Measurements from ENCODE around the gene DDX6.
"Not testable (repeated sequence)": the region's sequence is repeated elsewhere in the genome, so short reads cannot be mapped to it uniquely, and the experiment has no call there.

Gene DDX6

DNA sequence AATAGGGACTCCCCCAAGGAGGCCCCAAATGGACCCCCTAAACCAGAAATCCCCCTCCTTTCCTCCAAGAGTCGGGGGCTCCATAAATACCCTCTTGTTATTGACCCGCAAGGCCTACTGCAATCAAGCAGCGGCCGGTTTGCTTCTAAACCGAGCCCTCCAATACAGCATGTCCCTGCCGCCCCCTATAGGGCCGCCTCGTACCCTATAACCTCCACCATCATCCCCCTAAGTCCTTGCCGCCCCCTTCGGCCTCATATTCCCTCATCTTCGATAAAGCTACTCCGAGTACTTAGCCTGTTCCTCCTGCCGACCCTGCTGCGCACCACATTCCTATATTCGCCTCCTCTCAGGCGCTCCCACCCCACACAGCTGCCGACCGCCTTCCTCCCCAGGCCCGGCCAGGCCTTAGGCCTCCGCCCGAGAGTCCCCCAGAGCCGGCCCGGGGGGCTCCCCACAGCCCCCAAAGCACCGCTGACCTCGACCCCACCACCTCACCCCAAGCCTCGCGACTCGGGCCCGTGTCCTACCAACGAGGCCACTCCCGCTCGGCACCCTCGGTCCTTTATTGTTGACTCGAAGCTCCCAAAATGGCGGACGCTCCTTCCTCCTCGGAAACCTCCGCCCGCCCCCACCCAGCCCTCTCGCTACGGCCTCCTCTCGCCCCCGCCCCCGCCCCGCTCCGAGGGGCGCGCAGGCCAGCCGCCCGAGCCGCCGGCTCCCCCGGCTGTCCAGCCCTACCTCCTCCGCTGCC, 430 bp downstream of the DDX6 start:
- peak; percentile 29 for DNase-seq

DNA sequence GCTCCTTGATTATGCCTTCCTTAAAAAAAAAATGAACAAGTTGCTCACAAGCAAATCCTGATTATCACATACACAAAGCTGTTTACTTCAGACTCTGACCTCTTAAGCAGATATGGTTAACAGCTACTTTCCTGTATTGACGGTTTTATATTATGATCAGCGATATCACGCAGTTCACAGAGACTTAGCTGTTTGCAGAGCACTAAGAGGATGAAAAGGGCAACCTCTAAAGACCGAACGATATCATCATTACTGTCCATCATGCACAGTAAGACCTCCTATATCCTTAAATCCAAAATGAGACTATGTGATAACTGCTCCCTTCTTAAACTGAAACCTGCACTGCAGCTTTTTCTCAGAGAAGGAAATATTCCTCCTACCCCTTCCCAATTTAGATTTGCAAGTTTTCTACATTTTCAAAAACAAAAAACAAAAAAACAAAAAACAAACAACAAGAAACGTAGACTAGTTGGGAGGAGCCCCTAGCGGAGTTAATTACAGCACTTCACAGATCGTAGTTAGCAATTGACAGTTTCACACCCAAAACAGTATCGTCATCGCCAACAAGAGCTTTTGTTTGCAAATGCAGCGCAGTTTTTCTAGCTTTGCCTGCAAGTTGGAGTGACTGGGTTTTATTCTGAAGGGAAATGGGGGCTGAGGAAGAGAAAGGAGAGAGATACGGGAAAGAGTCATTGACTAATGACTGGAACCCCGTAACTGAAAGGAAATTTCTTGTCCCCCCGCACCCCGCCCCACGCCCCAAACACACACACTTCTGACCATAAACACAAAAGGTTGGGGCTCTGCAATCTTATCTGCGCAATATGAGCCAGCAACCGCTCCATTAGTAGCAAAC, 1.2 kb downstream of the DDX6 start:
- DNase-seq = no peak

DNA sequence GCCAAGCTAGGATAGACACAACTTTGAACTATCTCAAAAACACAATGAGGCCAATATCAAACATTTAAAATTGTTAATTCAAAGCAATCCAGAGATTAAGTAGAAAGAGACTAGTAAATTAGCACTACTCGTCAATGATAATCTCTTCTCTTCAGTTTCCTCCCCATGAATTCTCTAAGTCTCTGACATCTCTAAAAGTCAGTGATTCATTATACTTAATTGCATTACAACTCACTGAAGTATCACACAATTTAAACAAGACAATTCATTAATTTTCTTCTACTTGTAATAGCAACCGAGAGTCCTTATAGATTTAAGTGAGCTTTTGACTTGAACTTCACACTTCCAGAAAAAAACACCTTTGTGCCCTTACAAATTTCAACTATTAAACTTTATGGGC, 4.3 kb downstream of the DDX6 start:
- no peak for DNase-seq

DNA sequence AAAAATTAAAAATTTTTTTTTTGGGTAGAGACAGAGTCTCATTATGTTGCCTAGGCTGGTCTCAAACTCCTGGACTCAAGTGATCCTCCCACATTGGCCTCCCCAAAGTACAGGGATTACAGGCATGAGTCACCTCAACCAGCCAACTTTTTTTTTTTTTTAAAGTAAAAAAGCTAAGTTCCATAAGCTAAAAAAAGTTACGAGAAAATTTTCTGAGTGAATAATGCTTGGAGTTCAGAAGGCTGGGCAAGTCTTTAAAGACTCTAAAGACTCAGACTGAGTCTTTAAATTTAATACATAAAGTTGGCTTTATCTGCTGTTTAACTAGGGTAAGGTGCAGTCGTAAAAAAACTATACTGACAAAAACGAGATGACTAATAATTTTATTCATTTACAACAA, 5.6 kb downstream of the DDX6 start:
- DNase-seq = no peak

DNA sequence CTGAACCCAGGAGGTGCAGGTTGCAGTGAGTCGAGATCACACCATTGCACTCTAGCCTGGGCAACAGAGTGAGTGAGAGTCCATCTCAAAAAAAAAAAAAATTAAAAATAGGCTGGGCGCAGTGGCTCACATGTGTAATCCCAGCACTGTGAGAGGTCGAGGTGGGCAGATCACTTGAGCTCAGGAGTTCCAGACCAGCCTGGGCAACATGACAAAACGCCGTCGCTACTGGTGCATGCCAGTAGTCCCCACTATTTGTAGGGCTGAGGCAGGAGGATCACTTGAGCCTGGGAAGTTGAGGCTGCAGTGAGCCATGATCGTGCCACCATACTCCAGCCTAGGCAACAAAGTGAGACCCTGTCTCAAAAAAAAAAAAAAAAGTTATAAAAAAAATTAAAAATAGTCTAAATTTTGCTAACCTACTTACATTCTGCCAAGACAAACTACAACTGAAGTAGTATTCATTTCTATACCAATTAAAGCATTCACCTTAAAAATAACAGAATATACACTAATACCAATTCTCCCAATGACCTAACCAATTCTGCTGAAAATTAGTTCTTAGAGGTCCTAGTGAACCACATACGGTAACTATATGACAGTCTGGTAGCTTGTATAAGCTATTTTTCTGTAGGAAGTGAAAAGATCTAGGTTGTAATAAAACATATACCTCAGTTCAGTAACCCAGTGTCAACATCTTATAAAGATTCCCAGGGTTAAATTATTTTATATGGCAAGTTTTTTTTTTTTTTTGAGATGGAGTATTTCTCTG, 7.1 kb downstream of the DDX6 start:
- DNase-seq = no peak

DNA sequence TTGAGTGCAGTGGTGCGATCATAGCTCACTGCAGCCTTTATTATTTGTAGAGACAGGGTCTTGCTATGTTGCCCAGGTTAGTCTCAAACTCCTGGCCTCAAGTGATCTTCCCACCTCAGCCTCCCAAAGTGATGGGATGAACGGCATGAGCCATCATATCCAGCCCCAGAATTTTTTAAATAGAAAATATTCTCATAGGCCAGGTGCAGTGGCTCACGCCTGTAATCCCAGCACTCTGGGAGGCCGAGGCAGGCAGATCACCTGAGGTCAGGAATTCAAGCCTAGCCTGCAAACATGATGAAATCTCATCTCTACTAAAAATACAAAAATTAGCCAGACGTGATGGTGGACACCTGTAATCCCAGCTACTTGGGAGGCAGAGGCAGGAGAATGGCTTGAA, 7.6 kb downstream of the DDX6 start:
- not testable (repeated sequence) for DNase-seq

DNA sequence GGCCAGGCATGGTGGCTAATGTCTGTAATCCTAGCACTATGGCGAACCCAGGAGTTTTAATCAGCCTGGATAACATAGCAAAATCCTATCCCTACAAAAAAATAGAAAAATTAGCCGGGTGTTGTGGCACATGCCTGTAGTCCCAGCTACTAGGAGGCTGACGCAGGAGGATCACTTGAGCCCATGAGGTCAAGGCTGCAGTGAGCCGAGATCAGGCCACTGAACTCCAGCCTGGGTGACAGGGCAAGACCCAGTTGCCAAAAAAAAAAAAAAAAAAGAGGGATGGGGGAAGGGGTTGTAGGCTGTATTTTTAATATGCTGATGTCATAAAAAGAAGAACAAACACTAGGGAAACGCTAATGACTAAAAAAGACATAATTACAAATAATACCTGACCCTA, 12.1 kb downstream of the DDX6 start:
- DNase-seq = no peak

DNA sequence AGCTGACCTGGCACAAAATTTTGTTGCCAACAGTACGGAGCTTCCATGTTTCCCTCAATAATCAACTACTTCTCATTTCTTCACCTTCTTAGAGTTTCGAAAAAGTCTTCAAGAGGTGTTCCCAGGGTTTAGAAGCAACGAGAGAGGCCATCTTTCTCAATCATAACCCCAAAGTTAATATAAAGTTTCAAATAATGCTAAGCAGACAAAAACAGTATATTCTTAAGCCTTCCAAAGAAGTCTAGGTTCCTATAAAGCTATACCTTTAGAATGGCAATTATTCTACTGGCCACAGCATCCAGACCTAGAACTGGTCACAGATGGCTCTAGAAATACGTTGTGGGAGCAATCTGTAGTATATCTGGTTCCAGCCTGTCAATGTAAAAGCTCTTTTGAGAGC, 16.9 kb downstream of the DDX6 start:
- DNase-seq = no peak

DNA sequence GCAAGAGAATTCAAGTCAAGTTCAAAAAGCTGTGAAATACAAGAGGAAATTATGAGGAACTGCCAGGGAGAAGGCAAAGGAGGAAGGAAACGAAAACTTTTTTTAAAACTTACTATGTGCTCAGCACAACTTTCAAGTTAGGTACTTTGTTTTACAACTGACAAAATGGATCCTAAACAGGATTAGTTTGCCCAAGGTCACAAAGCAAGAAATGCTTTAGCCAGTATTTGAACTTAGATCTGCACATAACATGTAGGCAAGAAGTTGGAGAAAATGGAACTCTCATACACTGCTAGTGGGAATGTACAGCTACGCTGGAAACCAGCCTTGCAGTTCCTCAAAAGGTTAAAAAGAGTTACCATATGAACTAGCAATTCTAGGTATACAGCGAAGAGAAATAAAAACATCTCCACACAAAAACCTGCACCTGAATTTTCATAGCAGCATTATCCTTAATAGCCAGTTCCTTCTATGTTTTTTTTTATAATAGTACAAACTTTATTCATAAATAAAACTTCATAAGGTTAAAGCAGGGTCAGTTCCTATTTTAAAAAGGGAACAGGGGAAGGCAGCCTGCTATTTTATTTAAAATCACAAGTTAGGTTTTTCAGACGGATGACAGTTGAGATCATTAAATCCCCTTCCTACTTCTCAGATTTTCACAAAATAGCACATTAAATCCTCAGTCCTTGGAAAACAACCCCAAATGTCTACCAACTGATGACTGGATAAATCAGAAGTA, 19.2 kb downstream of the DDX6 start:
- no peak for DNase-seq

DNA sequence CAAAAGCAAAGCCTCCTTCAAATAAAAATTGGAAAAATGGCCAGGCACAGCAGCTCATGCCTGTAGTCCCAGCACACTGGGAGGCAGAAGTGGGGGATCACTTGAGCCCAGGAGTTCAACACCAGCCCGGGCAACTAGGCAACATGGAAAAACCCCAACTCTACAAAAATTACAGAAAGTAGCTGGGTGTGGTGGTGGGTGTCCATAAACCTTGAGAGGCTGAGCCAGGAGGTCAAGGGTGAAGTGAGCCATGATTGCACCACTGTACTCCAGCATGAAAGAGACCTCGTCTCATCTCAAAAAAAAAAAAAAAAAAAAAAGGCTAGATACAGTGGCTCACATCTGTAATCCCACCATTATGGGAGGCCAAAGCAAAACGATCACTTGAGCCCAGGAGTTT, 22.3 kb downstream of the DDX6 start:
- DNase-seq = no peak

DNA sequence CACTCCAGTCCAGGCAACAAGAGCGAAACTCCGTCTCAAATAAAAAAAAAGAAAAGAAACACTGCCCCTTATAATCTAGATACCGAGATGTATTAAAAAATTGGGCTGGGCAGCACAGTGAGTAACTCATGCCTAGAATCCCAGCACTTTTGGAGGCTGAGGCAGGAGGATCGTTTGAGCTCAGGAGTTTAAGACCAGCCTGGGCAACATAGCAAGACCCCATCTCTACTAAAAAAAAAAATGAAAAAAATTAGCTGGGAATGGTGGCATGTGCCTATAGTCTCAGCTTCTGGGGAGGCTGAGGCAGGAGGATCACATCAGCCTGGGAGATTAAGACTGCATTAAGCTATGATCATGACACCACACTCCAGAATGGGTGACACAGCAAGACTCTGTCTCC, 24.9 kb downstream of the DDX6 start:
- no peak for DNase-seq

DNA sequence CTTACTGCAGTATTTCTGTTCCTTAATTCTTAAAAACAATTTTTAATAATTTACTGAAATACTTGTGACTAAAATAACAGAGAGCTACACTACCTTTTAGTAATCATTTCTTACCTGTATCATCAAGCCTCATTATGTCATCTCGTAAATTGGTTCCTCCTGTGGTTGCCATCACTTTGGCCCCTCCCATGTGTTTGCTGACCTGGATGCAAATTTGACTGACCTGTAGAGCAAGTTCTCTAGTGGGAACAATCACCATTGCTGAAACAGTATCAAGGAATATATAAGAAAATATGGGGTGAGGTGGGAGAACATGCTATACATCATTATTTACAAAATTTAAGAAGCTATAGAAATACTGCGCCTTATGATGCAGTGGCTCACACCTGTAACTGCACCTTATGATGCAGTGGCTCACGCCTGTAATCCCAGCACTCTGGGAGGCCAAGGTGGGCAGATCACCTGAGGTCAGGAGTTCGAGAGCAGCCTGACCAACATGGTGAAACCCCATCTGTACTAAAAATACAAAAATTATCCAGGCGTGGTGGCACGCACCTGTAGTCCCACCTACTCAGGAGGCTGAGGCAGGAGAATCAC, 25.8 kb downstream of the DDX6 start:
- DNase-seq = not testable (repeated sequence)

DNA sequence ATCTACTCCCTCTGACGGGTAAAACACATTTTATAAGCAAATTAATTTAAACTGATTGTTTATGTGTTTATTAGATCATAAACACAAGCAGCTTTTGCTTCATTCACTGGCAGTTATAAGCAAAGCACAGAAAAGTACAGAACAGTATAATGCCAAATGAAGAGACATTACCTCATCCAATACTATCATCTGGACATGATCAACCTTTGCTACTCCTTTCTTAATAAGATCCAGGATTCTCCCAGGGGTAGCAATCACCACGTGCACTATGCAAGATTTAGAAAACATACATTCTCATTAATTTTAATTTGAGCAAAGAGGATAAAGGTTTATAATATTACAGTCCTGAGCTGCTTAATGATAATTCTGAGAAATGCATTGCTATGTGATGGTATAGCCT, 27.9 kb downstream of the DDX6 start:
- no peak for DNase-seq

DNA sequence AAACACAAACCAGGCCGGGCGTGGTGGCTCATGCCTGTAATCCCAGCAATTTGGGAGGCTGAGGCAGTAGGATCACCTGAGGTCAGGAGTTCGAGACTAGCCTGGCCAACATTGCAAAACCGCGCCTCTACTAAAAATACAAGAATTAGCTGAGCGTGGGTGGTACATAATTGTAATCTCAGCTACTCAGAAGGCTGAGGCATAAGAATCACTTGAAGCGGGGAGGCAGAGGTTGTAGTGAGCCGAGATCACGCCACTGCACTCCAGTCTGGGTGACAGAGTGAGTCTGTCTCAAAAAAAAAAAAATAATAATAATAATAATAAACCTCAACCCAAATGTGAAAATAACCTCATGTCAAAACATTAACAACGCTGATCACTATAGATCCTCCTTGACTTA, 29.0 kb downstream of the DDX6 start:
- not testable (repeated sequence) for DNase-seq

DNA sequence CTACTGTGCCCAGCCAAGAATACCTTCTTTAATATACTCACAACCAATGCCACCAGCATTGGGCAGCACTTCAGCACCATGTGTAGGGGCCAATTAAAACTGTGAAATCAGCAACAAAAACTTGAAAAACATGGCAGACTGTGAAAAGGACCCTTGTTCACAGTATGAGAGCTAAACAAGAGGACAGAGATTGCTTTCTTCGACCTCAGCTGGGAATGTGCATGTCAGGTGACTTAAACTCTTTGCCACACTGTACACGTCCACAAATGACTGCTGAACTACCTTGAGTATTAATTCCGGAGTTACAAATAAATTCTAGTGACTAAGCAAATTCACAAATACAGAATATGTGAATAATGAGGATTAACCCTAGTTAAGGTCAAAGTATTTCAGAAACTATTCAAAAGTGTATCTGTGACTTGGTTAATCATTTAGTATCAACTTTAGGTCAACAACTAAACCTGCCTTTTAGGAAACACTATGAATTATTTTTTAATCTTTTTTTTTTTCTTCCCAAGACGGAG, 33.0 kb downstream of the DDX6 start:
- DNase-seq = no peak

DNA sequence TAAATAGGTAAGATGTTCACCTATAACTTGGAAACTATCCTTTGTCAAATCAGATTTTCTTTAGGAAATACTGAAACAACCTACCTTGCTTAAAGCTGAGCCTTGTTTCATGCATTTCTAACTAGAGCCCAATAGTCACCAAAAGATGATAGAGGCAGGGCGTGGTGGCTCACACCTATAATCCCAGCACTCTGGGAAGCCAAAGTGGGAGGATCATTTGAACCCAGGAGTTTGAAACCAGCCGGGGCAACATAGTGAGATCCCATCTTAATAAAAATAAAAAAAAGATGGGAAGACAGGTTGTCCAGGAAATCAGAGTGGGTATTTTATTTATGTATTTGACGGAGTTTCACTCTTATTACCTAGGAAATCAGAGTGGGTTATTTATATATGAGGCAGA, 38.3 kb downstream of the DDX6 start:
- no peak for DNase-seq

DNA sequence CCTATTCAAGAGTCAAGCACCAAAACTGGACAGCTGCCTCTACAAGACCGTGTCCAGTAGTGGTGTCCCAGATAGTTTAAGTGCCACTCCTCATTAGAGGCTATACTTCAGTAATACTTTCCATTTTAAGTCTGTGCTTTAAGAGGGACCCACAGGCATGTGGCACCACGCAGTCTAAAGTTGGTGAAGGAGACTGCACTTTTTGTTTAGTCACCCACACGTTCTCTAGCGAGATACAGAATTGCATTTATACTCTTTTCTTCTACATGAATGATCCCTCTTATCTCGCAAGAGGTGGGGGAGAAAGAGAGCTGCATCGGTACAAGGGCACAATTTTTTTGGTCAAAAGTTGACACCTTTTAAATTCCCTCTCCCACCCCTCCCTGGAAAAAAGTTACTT, 41.5 kb downstream of the DDX6 start:
- no peak for DNase-seq

DNA sequence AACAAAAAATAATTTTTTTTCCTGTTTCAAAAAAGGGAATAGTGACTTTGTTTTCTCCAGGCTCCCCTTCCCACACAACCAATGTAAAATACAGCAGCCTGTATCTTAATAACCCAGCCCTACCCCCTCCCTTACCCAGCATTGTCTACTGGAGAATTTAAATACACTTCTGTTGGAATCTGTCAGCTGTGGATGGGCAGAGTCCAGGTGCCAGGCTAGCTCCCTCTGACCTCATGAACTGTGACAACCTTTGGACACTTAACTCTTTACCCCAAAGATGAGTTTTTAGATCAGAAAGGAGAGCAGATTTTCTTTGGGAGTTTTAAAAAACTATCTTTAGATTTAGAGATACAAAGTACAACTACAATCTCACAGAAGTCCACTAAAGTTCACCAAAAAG, 42.9 kb downstream of the DDX6 start:
- DNase-seq = no peak

DNA sequence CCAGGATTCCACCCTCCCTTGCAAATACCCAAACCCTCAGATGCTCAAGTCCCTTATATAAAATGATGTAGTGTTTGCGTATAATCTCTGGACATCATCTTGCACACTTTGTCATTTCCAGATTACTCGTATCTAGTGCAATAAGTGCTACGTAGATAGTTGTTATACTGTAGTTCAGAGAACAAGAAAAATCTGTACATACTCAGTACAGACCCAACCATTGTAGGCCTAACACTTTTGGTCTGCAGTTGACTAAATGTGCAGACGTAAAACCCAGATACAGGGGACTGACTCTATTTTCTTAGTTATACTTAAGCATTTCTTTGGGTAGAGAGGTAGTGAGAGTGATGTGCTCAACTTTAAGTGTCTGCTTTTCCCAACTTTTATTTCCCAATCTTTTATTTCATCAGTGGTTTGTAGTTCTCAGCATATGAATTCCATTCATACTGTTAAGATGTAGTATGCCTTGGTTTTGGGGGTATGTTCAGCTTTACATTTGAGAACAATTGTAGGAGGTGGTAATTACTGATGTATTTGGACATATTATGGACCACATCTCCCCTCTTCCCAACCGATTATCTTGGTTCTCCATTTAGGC, 43.9 kb downstream of the DDX6 start:
- DNase-seq = no peak

DNA sequence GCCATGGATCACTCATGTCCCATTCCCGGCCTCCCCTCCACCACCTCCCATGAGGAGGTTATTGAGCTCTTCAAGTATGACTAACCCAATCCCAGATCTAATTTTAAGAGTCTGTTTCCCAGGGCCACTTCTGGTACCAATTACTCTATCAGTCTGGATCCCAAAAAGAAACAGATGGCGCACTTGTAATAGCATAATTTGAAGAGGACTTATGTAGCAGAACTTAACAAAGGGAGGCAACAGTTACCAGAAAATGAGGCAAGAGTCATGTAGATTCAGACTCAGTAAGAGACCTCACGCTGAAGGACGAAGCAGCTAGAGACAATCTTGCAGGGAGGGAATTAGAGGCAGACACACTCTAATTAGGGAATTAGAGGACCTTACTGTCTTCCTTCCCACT, 46.9 kb downstream of the DDX6 start:
- DNase-seq = no peak

DNA sequence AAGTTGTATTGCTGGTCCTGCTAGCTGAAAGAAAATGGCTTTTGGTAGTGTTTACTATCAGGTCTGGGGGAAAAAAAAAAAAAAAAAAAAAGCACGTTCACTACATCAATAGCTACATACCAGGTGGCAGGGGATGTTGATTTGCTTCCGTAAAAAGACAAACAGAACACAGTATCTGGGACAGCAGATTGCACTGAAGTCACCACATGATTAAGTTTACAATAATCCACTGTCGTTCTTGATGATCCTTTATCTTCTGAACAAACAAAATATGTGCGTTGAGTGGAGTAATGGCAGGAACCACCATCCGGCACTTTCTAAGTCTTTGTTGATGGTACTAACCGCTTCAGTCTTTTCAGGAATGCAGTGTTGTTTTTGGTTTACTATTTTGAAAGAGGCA, 48.7 kb downstream of the DDX6 start:
- no peak for DNase-seq

DNA sequence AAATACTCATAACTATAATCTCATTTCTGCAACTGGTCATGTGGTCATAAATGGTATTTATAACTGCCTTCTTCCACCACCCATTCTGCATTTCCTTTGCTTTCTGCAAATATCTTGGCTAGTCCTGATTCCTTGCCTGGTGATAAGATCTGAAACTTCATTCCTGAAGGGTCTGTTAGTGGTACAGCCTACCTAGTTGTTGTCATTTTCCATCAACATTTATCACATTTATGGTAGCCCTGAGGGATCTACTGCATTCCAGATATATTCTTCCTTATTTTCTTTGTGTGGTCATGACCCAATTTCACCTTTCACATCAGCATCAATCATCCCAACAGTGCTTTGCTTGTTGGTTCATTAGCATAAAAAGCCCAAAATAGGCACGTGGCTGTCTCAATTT, 50.1 kb downstream of the DDX6 start:
- no peak for DNase-seq

Measured in amniotic stem cell (primary cell).